GM23338 (cell line): ENCODE data around the gene IER5L.

Experiments
- EZH2 ChIP-seq: fragments of 200-600 bp; sonication (generic); IDR thresholded peaks from one replicate; pipeline ENCODE4 v1.8.0; 2017; ENCODE audit warnings: antibody characterized with exemption, mild to moderate bottlenecking, low read depth; ENCODE audit not compliant: unreplicated experiment
- POLR2AphosphoS5 ChIP-seq: IDR thresholded peaks from 2 replicates; pipeline ENCODE4 v1.6.1; 2016; ENCODE audit warnings: antibody characterized with exemption, low read depth
- TF ChIP-seq, protein P1 (sequence below), 2 experiments: fragments of 200-600 bp in 1 of 2; sonication (generic) in 1 of 2; conservative IDR thresholded peaks; 2 replicates each; pipeline versions ENCODE4 v1.5.1 to v1.6.1; 2016 to 2017; ENCODE audit warnings: antibody characterized with exemption in 2 of 2, low read depth in 2 of 2, mild to moderate bottlenecking in 2 of 2, moderate library complexity in 1 of 2

DNA sequence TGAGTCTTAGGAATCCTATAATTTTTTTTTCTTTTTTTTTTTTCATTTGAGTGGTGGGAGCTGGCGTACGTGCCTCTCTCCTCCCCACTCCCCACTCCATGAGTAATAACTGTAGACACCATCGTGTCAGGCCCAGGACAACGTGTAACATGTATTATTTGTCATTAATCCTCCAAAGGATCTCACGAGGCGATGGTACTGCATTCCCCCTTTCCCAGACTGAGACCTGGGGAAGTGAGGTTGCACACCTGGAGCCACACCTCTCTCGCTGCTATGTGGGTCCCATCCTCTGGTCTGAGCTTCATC, 6.1 kb upstream of the IER5L start:
- TF ChIP-seq, protein P1, sequence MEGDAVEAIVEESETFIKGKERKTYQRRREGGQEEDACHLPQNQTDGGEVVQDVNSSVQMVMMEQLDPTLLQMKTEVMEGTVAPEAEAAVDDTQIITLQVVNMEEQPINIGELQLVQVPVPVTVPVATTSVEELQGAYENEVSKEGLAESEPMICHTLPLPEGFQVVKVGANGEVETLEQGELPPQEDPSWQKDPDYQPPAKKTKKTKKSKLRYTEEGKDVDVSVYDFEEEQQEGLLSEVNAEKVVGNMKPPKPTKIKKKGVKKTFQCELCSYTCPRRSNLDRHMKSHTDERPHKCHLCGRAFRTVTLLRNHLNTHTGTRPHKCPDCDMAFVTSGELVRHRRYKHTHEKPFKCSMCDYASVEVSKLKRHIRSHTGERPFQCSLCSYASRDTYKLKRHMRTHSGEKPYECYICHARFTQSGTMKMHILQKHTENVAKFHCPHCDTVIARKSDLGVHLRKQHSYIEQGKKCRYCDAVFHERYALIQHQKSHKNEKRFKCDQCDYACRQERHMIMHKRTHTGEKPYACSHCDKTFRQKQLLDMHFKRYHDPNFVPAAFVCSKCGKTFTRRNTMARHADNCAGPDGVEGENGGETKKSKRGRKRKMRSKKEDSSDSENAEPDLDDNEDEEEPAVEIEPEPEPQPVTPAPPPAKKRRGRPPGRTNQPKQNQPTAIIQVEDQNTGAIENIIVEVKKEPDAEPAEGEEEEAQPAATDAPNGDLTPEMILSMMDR (conservative IDR thresholded peaks at IDR 0.05; ENCODE audit: low read depth in 2 of 2), result no peak
- no peak for TF ChIP-seq EZH2
- no peak for TF ChIP-seq POLR2AphosphoS5
